Tibial artery (tissue), 4 donors: ENCODE data around the gene CHGA.

Experiments
- DNase-seq, 2 donors: peaks; one replicate each; pipeline ENCODE4 v3.0.0-alpha.2; 2019
- H3K27ac ChIP-seq, 2 donors: fragments of 200-600 bp; sonication (generic) in 1 of 2; 1 replicate in 1 of 2; 2 replicates in 1 of 2; pipeline ENCODE4 v1.5.1; 2018 to 2019; ENCODE audit warnings: mild to moderate bottlenecking in 1 of 2
- H3K27me3 ChIP-seq, 2 donors: fragments of 200-600 bp; sonication (generic) in 1 of 2; one replicate each; pipeline versions ENCODE4 v1.5.1 to v1.6.0; 2016 to 2019
- H3K36me3 ChIP-seq, 3 donors: fragments of 200-600 bp; sonication (generic) in 2 of 3; one replicate each; pipeline ENCODE4 v1.5.1; 2016 to 2019; ENCODE audit warnings: mild to moderate bottlenecking in 2 of 3
- H3K4me1 ChIP-seq, 4 donors: fragments of 200-600 bp; sonication (generic) in 2 of 4; 1 replicate in 3 of 4; 2 replicates in 1 of 4; pipeline ENCODE4 v1.5.1; 2016 to 2019
- H3K4me3 ChIP-seq, 2 donors: fragments of 200-600 bp; sonication (generic) in 1 of 2; 1 replicate in 1 of 2; 2 replicates in 1 of 2; pipeline ENCODE4 v1.5.1; 2018 to 2019; ENCODE audit warnings: mild to moderate bottlenecking in 2 of 2
- H3K9me3 ChIP-seq, 3 donors: fragments of 200-600 bp; sonication (generic) in 1 of 3; one replicate each; pipeline ENCODE4 v1.5.1; 2016 to 2019
- CTCF ChIP-seq, 2 experiments: fragments of 200-600 bp in 1 of 2; fragments of 450-650 bp in 1 of 2; IDR thresholded peaks; one replicate each; pipeline ENCODE4 v1.5.1; 2017 to 2019; ENCODE audit warnings: antibody characterized with exemption in 2 of 2, mild to moderate bottlenecking in 1 of 2, moderate library complexity in 1 of 2
- intact Hi-C: fragments of 100-400 bp; cut with DNase I; formaldehyde crosslinking; loops from one replicate; pipeline ENCODE4 v1.15.0; 2023; ENCODE audit warnings: low total_unique reads

The CHGA gene

GRCh38 chr14:92888896-92889295 lies 34.1 kb upstream of the CHGA start:
- Histone ChIP-seq H3K27ac (no peak overlapping the region), H3K4me3 (no peak overlapping the region), H3K4me1 (no peaks in the 10 kb centered on the region), H3K36me3 (peaks cover 0 to 5% (median 0%) of the 10 kb centered on the region in 3 donors), H3K27me3 (no peaks in the 10 kb centered on the region), H3K9me3 (peaks cover 0 to 11% (median 8%) of the 10 kb centered on the region in 3 donors)
- intact Hi-C loops, result no loop called here
- no peak for DNase-seq
- no peak for TF ChIP-seq CTCF (IDR thresholded peaks at IDR 0.05)

DNA sequence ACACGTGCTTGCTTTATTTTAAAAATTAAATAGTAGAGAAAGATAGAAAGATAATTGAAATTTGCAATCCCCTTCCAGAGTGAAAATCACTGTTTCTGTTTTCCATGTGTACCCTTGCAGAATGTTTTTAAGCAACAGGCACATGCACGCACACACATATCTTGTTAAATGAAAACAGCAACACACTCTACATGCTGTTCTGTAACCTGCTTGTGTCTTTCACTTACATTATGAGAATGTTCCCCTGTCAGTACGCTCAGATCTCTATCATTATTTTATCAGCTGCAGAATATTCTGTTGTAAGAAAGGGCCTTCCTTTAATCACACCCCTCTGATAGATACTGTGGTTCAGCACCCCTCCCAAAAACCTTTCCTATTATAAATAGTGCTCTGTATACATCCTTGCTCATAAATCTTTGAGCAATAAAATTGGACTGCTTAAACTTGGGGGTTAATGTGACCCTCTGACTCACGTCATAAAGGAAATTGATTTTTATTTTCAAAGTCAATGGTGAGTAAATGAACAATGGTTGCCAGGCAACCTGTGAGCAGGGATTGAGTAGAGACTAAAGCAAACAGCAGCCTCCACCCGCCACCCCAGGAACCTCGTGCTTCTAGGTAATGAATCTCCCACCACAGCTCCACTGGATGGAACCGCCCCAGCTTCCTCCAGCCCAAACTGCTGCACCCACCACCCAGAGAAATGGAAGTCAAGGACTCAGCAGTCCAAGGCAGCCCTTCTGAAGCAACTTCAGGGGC lies 31.9 kb upstream of the CHGA start:
- H3K9me3 ChIP-seq, result peaks cover 0 to 18% (median 8%) of the 10 kb centered on the region in 3 donors
- no peak for DNase-seq
- H3K4me1 ChIP-seq, result no peaks in the 10 kb centered on the region
- H3K27ac ChIP-seq, result no peak overlapping the region
- intact Hi-C loops, result no loop called here
- no peaks in the 10 kb centered on the region for H3K27me3 ChIP-seq
- peaks cover 0 to 5% (median 0%) of the 10 kb centered on the region in 3 donors for H3K36me3 ChIP-seq
- H3K4me3 ChIP-seq, result no peak overlapping the region
- no peak for TF ChIP-seq CTCF (IDR thresholded peaks at IDR 0.05)

- Histone ChIP-seq H3K4me3 (no peak overlapping the region), H3K27ac (no peak overlapping the region), H3K9me3 (peaks cover 0 to 18% (median 8%) of the 10 kb centered on the region in 3 donors), H3K27me3 (no peaks in the 10 kb centered on the region), H3K4me1 (no peaks in the 10 kb centered on the region), H3K36me3 (peaks cover 0 to 5% (median 0%) of the 10 kb centered on the region in 3 donors)
- DNase-seq, result no peak
- no peak for TF ChIP-seq CTCF (IDR thresholded peaks at IDR 0.05)
- intact Hi-C loops, result no loop called here
Observed at GRCh38 chr14:92892589-92892988, 30.4 kb upstream of the CHGA start.

GRCh38 chr14:92895352-92895878 lies 27.5 kb upstream of the CHGA start:
- intact Hi-C loops, result no loop called here
- Histone ChIP-seq H3K27me3 (peaks cover 0 to 17% of the 10 kb centered on the region in 2 donors), H3K4me3 (no peak overlapping the region), H3K27ac (no peak overlapping the region), H3K9me3 (peaks cover 0 to 18% (median 8%) of the 10 kb centered on the region in 3 donors), H3K4me1 (no peaks in the 10 kb centered on the region), H3K36me3 (peaks cover 0 to 5% (median 0%) of the 10 kb centered on the region in 3 donors)
- no peak for TF ChIP-seq CTCF (IDR thresholded peaks at IDR 0.05)
- no peak for DNase-seq

- no peak overlapping the region for H3K27ac ChIP-seq
- intact Hi-C loops, result no loop called here
- H3K36me3 ChIP-seq, result no peaks in the 10 kb centered on the region
- H3K4me3 ChIP-seq, result no peak overlapping the region
- peaks cover 0 to 24% of the 10 kb centered on the region in 2 donors for H3K27me3 ChIP-seq
- H3K9me3 ChIP-seq, result peaks cover 0 to 13% (median 7%) of the 10 kb centered on the region in 3 donors
- H3K4me1 ChIP-seq, result no peaks in the 10 kb centered on the region
- DNase-seq, result no peak
- no peak for TF ChIP-seq CTCF (IDR thresholded peaks at IDR 0.05)
Observed at GRCh38 chr14:92897922-92898565, 24.9 kb upstream of the CHGA start.
